HK-2 (cell line): ENCODE data around the gene HIP1.
A peak's percentile ranks its signal among the peaks of the same experiment; 100 is the strongest.
"Not testable (repeated sequence)": the region's sequence is repeated elsewhere in the genome, so short reads cannot be mapped to it uniquely, and the experiment has no call there.

ENCODE experiments used
- DNase-seq: peaks from one replicate; pipeline ENCODE4 v3.0.0-alpha.2; 2018; ENCODE audit not compliant: unreplicated experiment

HIP1 gene

DNA sequence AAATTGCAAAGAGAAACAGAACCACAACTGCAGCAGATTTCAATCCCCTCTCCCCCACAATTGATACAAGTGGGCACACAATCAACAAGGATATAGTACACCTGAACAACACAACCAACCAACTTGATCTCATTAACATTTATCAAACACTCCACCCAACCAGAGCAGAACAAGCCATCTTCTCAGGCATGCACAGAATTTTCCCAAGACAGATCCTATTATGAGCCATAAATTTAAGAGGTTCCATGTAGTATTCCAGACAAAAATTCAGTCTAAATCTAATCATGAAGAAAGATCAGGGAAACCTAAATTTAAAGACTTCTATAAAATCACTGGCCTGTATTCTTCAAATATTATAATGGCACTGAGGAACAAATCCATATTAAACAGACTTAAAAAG is 217.0 kb downstream of the HIP1 start:
- DNase-seq = not testable (repeated sequence)

DNA sequence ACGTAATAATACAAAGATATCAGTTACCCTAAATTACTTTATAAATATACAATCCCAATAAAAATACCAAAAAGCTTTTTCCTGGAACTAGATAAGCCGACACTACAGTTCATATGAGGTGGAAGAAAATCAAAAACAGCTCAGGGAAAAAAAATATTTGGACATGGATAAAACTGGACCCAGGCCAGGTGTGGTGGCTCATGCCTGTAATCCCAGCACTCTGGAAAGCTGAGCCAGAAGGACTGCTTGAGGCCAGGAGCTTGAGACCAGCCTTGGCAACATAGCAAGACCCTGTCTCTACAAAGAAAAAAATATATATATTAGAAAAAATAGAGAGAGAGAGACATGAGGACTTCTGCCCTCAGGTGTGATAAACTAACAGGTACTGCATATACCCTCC is 219.9 kb downstream of the HIP1 start:
- not testable (repeated sequence) for DNase-seq

DNA sequence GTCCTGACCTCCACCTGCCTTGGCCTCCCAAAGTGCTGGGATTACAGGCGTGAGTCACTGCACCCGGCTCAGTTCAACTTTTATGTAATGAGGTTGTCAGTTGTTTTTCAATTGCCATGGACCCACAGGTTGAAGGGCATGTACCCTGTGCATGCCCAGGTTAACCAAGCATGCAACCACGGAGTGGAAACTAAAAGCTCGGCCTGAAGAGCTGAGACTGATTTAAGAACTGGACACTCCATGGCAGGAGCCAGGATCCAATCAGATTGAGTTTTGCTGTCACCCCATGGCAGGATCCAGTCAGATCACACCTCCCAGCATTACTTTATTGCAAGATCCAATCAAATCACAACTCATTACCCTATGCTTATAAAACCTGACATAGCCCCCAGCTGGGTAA is 229.7 kb downstream of the HIP1 start:
- DNase-seq = not testable (repeated sequence)

DNA sequence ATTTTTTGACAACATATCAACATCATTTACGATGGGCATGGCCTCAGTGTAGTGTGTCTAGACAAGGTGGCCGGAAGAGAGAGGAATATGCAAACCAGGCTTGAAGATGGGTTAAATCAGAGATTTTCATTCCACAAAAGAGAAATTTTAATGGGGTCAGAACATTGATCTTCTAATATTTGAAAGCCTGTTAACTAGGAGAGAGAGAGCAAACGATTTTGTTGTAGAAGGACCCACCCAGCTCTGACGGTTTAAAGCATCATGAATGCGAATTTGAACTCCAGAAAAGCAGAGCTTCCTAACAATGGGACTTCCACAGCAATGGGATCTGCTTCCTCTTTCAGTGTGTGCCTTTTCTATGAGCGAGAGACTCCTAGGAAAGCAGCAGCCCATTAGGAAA is 246.7 kb downstream of the HIP1 start, which contains the start of gene SPDYE5:
Gene SPDYE5 (plus strand): TSS at position 301 of the 400 bp plus-strand sequence. CDS start 1,728 bp downstream, outside the sequence.
- DNase-seq = not testable (repeated sequence)

DNA sequence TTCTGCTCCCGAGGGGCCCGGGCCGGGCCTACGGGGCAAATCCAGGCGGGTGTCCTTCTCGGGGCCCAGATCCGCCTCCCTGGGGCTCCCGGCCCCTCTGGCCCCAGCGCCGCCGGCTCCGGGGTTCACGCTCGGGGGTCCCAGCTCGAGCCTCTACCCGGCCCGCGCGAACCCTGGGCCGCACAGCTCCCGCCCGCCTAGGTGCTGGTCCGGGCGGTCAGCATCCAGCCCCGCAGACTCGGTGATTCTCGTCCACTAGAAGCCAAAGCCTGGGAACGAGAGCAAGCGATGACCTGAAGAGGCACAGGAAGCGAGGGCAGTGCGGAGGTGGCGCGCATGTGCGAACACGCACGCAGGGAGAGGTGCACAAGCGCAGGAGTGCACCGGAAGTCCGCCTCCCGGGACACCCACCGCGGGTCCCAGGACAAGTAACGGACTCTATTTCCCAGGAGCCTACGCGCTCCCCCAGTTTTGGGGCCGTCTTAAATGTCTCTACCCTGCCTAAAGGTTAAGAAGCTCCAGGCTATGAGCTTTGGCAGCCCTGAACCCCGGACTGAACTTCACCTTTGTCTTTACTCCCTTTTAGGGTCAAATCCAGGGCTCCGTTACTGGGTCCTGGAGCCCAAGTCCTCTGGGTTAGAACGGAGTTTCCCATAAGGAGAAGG is 252.6 kb downstream of the HIP1 start, which contains the start of gene POM121C:
Gene POM121C (minus strand): TSS at position 321 of the 665 bp plus-strand sequence. CDS start 44,803 bp downstream, outside the sequence.
- DNase-seq = peak; percentile 93

DNA sequence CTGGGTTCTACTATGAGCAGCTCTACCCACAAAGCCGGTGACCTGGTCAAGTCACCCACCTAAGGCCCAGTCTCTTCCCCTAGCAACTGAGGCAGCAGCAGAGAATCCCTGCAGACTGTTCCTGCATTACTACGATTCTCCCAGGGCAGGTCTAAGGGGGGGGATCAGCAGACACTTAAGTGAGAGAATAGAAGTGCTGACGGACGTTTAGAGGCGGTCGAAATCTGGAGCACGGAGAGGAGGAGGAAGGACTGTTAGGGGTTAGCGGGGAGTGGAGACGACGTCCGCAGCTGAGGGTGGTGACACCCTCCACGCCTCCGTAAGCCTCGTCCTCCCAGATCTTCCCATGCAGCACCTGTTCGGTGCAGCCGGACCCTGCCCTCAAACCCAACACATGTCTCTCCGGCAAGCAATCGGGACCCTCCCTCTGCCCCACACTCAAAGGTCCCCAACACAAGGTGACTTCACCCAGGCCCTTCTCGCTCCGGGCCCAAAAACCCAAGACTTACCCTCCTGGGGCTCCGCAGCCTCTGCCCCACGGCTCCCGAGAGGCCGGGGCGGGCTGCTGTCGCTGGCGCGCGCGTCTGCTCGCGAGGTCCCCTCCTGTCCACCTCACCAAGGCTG is 253.3 kb downstream of the HIP1 start:
- peak; percentile 25 for DNase-seq
